Muscle of leg (tissue), 11 donors: ENCODE results near the gene EBF3. TPM values are rescaled to one million over a fixed set of nuclear protein-coding genes. Genes with fewer than 3 reads are reported as not detected.

Source experiments
- DNase-seq: peaks from one replicate; pipeline ENCODE4 v3.0.0; 2013
- H3K27ac ChIP-seq: one replicate; pipeline ENCODE4 v1.5.1; 2013; ENCODE audit warnings: mild to moderate bottlenecking, low read length, control low read depth
- H3K27me3 ChIP-seq: one replicate; pipeline ENCODE4 v1.6.1; 2013; ENCODE audit warnings: low read length; ENCODE audit not compliant: control insufficient read depth, insufficient read depth
- H3K36me3 ChIP-seq: one replicate; pipeline ENCODE4 v1.6.1; 2013; ENCODE audit warnings: low read length; ENCODE audit not compliant: control insufficient read depth, insufficient read depth
- H3K4me1 ChIP-seq: one replicate; pipeline ENCODE4 v1.6.1; 2013; ENCODE audit warnings: low read length; ENCODE audit not compliant: control insufficient read depth, insufficient read depth
- H3K4me3 ChIP-seq: one replicate; pipeline ENCODE4 v1.5.1; 2013; ENCODE audit warnings: low read length, control low read depth
- H3K9me3 ChIP-seq: replicated peaks from 2 replicates; pipeline ENCODE4 v1.6.1; 2013; ENCODE audit warnings: low read depth, low read length; ENCODE audit not compliant: control insufficient read depth
- WGBS: methylation state at CpG from one replicate; pipeline ENCODE4 v1.1.5; 2013; ENCODE audit warnings: missing lambda C conversion rate; ENCODE audit not compliant: insufficient coverage; 5-methylcytosine and 5-hydroxymethylcytosine counted together
- polyA plus RNA-seq, 8 donors: library from polyadenylated mRNA; unstranded; fragments of 120-200 nt; gene quantifications; one replicate each; pipeline versions ENCODE4 v1.2.1 to v1.2.3, GENCODE V29; 2013; ENCODE audit warnings: inconsistent platforms in 1 of 8, low replicate concordance in 1 of 8; ENCODE audit not compliant: insufficient read length in 8 of 8, insufficient read depth in 1 of 8
- total RNA-seq: library from RNA; stranded (reverse); fragments of 120-200 nt; gene quantifications from one replicate; pipeline ENCODE4 v1.2.4, GENCODE V29; 2013

EBF3 gene
- total and polyA plus RNA-seq, 9 donors: 33.6 to 102 (median 75.6) TPM

DNA sequence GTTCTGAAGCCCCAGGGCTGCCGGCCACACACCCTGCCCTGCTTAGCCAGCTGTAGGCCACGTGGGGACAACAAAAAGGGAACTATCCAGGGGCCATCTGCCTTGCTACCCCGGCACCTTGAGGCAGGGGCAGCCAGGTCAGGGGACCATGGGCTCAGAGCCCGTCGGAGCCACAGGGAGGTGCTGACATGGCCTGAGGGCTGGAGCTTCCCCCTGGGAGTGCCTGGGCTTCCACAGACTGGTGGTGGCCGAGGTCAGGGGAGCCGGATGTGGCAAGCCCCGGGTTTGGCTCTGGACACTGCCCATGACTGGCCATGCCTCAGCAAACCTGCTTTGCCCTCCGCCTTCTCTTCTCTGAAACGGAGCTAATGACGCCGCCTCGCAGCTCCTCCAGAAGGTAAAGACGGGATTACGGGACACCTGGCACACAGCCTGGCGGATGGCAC is 178.5 kb downstream of the EBF3 start:
- H3K27me3 ChIP-seq: no peaks in the 10 kb centered on the region
- peaks cover 26% of the 10 kb centered on the region for H3K4me1 ChIP-seq
- WGBS: 77% methylated on average over 16 of the region's 16 CpGs
- H3K4me3 ChIP-seq: no peak overlapping the region
- H3K36me3 ChIP-seq: no peaks in the 10 kb centered on the region
- DNase-seq: no peak
- no peaks in the 10 kb centered on the region for H3K9me3 ChIP-seq
- no peak overlapping the region for H3K27ac ChIP-seq

Other genes starting within 250 kb of the EBF3 start
- gene C10orf143, start 146.6 kb upstream of the EBF3 start, total RNA-seq: 1.1 TPM
- gene C10orf143, start 146.6 kb upstream of the EBF3 start, polyA plus RNA-seq: 1 to 10 TPM; 2.7 to 4.5 (median 3.4) TPM
- 59.5 TPM for gene GLRX3, start 172.1 kb upstream of the EBF3 start, total RNA-seq
- 10 to 100 TPM; 57.5 to 71.6 (median 63.7) TPM for gene GLRX3, start 172.1 kb upstream of the EBF3 start, polyA plus RNA-seq